ENCODE data around the gene MAP2K1. TPM values are rescaled to one million over a fixed set of nuclear protein-coding genes. Genes with fewer than 3 reads are reported as not detected.

The MAP2K1 gene
- total and polyA plus RNA-seq, 9 of the 15 experiments (the other 6 are each of a cell fraction or from before 2014, with no cell fraction given) = 7.5 to 58.3 (median 30.0) TPM

DNA sequence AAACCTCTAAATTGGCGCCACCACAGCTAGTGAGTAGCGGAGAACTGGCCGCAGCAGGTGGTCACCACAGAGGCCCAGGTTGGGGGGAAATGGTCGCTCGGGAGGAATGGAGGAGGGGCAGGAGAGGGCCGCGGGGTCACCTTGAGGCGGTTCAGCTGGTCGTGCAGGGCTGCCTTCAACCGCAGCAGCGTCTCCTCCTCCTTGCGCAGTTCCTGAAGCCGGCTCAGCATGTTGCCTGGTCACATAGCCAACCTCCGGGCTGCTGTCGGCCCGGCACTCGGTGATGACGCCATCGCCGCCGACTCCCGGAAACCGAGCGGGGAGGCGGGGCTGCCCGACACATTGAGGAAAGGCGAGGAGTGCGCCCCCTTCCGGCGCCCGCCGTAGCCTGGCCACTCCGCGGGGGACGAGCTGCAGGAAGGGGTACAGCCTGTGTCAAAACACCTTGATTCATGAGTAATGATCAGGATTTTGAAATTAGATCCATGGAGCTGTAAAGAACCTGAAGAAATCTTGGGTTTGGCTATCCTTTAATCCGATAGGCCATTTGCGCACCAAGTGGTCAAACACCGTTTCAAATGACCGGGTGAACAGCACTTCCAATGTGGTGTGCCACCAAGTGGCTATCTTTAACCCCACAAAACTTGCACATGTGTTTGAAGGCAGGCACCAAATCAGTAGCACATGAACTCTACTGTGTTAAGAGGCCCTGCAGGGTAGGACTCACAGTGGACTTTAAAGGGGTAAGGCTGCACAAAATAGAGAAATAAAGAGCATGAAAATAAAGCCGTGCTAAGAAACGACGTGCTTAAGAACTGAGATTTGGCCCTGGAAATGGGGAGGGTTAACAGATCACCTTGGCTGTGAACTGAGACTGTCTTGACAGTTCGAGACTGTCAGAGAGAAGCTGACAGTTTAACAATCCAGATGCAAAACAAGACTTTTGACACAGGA lies 111.1 kb downstream of the MAP2K1 start, which contains the start of gene SNAPC5 (continued):
- TF ChIP-seq TARDBP (IDR thresholded peaks at IDR 0.05) (peak; percentile 82; the same call in 1 of the 2 replicates), MIER1 (IDR thresholded peaks at IDR 0.05; ENCODE audit: low read depth) (peak; percentile 1; the same call in 1 of the 2 replicates), LEF1 (IDR thresholded peaks at IDR 0.05) (0 out of 2 replicates have a peak, but pooled peaks have one; percentile 41), HSF4 (CRISPR knock-in tag; IDR thresholded peaks at IDR 0.05; ENCODE audit: borderline replicate concordance) (no peak), CXXC5 (CRISPR knock-in tag; IDR thresholded peaks at IDR 0.05) (peak; percentile 67), GTF2F1 (IDR thresholded peaks at IDR 0.05; ENCODE audit: low read depth, low read length) (no peak), MAFF (IDR thresholded peaks at IDR 0.05; ENCODE audit: low read length) (no peak), MTA1 (IDR thresholded peaks at IDR 0.05; ENCODE audit: borderline replicate concordance) (peak; percentile 98), DNMT1 (IDR thresholded peaks at IDR 0.05) (peak; percentile 71; the same call in 1 of the 2 replicates), TOE1 (IDR thresholded peaks at IDR 0.05; ENCODE audit: borderline replicate concordance) (peak; percentile 76; the same call in 1 of the 2 replicates), TOE1 (CRISPR knock-in tag; IDR thresholded peaks at IDR 0.05; ENCODE audit: borderline replicate concordance, low read depth) (no peak), POLR2AphosphoS5 (IDR thresholded peaks at IDR 0.05; ENCODE audit: control insufficient read depth, insufficient read depth, low read depth, low read length) (peak; percentile 82), PHF21A (IDR thresholded peaks at IDR 0.05; ENCODE audit: borderline replicate concordance, low read depth) (peak; percentile 66; the same call in 1 of the 2 replicates), ZNF764 (CRISPR knock-in tag; IDR thresholded peaks at IDR 0.05; ENCODE audit: low read depth) (no peak)
- TF ChIP-seq, protein P1, sequence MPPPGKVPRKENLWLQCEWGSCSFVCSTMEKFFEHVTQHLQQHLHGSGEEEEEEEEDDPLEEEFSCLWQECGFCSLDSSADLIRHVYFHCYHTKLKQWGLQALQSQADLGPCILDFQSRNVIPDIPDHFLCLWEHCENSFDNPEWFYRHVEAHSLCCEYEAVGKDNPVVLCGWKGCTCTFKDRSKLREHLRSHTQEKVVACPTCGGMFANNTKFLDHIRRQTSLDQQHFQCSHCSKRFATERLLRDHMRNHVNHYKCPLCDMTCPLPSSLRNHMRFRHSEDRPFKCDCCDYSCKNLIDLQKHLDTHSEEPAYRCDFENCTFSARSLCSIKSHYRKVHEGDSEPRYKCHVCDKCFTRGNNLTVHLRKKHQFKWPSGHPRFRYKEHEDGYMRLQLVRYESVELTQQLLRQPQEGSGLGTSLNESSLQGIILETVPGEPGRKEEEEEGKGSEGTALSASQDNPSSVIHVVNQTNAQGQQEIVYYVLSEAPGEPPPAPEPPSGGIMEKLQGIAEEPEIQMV (tag; conservative IDR thresholded peaks at IDR 0.05; ENCODE audit: low read depth) = no peak
- TF ChIP-seq, protein P2, sequence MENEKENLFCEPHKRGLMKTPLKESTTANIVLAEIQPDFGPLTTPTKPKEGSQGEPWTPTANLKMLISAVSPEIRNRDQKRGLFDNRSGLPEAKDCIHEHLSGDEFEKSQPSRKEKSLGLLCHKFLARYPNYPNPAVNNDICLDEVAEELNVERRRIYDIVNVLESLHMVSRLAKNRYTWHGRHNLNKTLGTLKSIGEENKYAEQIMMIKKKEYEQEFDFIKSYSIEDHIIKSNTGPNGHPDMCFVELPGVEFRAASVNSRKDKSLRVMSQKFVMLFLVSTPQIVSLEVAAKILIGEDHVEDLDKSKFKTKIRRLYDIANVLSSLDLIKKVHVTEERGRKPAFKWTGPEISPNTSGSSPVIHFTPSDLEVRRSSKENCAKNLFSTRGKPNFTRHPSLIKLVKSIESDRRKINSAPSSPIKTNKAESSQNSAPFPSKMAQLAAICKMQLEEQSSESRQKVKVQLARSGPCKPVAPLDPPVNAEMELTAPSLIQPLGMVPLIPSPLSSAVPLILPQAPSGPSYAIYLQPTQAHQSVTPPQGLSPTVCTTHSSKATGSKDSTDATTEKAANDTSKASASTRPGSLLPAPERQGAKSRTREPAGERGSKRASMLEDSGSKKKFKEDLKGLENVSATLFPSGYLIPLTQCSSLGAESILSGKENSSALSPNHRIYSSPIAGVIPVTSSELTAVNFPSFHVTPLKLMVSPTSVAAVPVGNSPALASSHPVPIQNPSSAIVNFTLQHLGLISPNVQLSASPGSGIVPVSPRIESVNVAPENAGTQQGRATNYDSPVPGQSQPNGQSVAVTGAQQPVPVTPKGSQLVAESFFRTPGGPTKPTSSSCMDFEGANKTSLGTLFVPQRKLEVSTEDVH (IDR thresholded peaks at IDR 0.05; ENCODE audit: low read depth, partially characterized antibody) = peak; percentile 88
- TF ChIP-seq, protein P3, sequence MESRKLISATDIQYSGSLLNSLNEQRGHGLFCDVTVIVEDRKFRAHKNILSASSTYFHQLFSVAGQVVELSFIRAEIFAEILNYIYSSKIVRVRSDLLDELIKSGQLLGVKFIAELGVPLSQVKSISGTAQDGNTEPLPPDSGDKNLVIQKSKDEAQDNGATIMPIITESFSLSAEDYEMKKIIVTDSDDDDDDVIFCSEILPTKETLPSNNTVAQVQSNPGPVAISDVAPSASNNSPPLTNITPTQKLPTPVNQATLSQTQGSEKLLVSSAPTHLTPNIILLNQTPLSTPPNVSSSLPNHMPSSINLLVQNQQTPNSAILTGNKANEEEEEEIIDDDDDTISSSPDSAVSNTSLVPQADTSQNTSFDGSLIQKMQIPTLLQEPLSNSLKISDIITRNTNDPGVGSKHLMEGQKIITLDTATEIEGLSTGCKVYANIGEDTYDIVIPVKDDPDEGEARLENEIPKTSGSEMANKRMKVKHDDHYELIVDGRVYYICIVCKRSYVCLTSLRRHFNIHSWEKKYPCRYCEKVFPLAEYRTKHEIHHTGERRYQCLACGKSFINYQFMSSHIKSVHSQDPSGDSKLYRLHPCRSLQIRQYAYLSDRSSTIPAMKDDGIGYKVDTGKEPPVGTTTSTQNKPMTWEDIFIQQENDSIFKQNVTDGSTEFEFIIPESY (CRISPR knock-in tag; IDR thresholded peaks at IDR 0.05) = peak; percentile 89
- TF ChIP-seq, protein P4, sequence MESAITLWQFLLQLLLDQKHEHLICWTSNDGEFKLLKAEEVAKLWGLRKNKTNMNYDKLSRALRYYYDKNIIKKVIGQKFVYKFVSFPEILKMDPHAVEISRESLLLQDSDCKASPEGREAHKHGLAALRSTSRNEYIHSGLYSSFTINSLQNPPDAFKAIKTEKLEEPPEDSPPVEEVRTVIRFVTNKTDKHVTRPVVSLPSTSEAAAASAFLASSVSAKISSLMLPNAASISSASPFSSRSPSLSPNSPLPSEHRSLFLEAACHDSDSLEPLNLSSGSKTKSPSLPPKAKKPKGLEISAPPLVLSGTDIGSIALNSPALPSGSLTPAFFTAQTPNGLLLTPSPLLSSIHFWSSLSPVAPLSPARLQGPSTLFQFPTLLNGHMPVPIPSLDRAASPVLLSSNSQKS (CRISPR knock-in tag; IDR thresholded peaks at IDR 0.05) = no peak
